ENCODE measurements around the gene RIOK1. TPM values are rescaled to one million over a fixed set of nuclear protein-coding genes. Genes with fewer than 3 reads are reported as not detected.
A peak's percentile ranks its signal among the peaks of the same experiment; 100 is the strongest.

RIOK1 gene
- total and polyA plus RNA-seq, 2 of the 13 experiments (the other 11 are each of a cell fraction or from before 2014, with no cell fraction given): 9.4 to 37.8 TPM

DNA sequence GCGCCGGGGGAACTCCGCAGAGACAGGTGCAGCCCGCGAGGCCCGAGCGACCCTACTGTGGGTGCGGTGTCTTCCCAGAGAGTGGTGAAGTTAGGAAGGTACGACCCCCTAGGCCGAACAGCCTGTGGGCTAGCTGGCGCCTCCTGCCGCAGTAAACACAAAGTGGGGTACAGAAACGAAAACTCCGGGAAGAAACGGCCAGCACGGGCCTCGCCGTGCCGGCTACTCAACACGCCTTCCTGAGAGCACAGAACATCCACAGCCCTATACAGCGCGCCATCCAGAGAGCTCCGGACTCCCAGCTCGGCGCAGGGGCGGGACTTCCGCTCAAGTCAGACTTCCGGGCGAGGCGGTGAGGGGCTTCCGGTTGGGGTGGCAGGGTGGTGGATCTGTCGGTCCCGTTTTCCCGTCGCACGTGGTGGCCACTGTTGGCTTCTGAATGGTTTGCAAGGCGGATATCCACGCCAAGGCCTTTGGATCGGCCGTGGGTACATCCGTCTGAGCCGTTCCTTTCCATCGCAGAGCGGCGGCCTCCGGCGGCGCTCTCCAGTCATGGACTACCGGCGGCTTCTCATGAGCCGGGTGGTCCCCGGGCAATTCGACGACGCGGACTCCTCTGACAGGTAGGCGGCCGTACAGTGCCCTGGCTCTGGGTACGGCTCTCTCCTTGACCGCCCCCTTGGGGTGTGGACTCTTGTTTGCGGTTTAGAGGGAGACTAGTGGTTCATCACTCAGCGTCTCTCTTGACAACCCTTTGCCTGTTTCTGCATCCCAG lies at the start of gene RIOK1, which contains the start of gene CAGE1 (continued):
- TF ChIP-seq, protein P1, sequence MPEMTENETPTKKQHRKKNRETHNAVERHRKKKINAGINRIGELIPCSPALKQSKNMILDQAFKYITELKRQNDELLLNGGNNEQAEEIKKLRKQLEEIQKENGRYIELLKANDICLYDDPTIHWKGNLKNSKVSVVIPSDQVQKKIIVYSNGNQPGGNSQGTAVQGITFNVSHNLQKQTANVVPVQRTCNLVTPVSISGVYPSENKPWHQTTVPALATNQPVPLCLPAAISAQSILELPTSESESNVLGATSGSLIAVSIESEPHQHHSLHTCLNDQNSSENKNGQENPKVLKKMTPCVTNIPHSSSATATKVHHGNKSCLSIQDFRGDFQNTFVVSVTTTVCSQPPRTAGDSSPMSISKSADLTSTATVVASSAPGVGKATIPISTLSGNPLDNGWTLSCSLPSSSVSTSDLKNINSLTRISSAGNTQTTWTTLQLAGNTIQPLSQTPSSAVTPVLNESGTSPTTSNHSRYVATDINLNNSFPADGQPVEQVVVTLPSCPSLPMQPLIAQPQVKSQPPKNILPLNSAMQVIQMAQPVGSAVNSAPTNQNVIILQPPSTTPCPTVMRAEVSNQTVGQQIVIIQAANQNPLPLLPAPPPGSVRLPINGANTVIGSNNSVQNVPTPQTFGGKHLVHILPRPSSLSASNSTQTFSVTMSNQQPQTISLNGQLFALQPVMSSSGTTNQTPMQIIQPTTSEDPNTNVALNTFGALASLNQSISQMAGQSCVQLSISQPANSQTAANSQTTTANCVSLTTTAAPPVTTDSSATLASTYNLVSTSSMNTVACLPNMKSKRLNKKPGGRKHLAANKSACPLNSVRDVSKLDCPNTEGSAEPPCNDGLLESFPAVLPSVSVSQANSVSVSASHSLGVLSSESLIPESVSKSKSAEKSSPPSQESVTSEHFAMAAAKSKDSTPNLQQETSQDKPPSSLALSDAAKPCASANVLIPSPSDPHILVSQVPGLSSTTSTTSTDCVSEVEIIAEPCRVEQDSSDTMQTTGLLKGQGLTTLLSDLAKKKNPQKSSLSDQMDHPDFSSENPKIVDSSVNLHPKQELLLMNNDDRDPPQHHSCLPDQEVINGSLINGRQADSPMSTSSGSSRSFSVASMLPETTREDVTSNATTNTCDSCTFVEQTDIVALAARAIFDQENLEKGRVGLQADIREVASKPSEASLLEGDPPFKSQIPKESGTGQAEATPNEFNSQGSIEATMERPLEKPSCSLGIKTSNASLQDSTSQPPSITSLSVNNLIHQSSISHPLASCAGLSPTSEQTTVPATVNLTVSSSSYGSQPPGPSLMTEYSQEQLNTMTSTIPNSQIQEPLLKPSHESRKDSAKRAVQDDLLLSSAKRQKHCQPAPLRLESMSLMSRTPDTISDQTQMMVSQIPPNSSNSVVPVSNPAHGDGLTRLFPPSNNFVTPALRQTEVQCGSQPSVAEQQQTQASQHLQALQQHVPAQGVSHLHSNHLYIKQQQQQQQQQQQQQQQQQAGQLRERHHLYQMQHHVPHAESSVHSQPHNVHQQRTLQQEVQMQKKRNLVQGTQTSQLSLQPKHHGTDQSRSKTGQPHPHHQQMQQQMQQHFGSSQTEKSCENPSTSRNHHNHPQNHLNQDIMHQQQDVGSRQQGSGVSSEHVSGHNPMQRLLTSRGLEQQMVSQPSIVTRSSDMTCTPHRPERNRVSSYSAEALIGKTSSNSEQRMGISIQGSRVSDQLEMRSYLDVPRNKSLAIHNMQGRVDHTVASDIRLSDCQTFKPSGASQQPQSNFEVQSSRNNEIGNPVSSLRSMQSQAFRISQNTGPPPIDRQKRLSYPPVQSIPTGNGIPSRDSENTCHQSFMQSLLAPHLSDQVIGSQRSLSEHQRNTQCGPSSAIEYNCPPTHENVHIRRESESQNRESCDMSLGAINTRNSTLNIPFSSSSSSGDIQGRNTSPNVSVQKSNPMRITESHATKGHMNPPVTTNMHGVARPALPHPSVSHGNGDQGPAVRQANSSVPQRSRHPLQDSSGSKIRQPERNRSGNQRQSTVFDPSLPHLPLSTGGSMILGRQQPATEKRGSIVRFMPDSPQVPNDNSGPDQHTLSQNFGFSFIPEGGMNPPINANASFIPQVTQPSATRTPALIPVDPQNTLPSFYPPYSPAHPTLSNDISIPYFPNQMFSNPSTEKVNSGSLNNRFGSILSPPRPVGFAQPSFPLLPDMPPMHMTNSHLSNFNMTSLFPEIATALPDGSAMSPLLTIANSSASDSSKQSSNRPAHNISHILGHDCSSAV (CRISPR knock-in tag; IDR thresholded peaks at IDR 0.05; ENCODE audit: borderline replicate concordance): peak; percentile 100
- TF ChIP-seq ERF (CRISPR knock-in tag; IDR thresholded peaks at IDR 0.05) (peak; percentile 98), ZNF839 (CRISPR knock-in tag; IDR thresholded peaks at IDR 0.05; ENCODE audit: borderline replicate concordance) (peak; percentile 92; the same call in 1 of the 2 replicates), HDAC2 (CRISPR knock-in tag; IDR thresholded peaks at IDR 0.05) (peak; percentile 79), ZNF790 (CRISPR knock-in tag; IDR thresholded peaks at IDR 0.05; ENCODE audit: borderline replicate concordance) (0 out of 2 replicates have a peak, but pooled peaks have one; percentile 30), EHMT2 (IDR thresholded peaks at IDR 0.05; ENCODE audit: borderline replicate concordance, low read depth, low read length) (no peak; the same call in 1 of the 2 replicates), ASH2L (IDR thresholded peaks at IDR 0.05; ENCODE audit: insufficient read length, low read depth, low read length) (peak; percentile 97), ZEB1 (IDR thresholded peaks at IDR 0.05; ENCODE audit: insufficient replicate concordance, low read depth) (peak; percentile 81), ARNTL (CRISPR knock-in tag; IDR thresholded peaks at IDR 0.05) (peak; percentile 79), GZF1 (CRISPR knock-in tag; IDR thresholded peaks at IDR 0.05) (peak; percentile 71; the same call in 1 of the 2 replicates), ZNF773 (CRISPR knock-in tag; IDR thresholded peaks at IDR 0.05; ENCODE audit: borderline replicate concordance) (peak; percentile 83; the same call in 1 of the 2 replicates), ZNF138 (CRISPR knock-in tag; IDR thresholded peaks at IDR 0.05; ENCODE audit: low read depth) (peak; percentile 79; the same call in 1 of the 2 replicates), PTBP1 (IDR thresholded peaks at IDR 0.05; ENCODE audit: low read depth, low read length, poor library complexity, severe bottlenecking) (peak; percentile 88), RXRA (CRISPR knock-in tag; IDR thresholded peaks at IDR 0.05) (peak; percentile 91), CHD2 (IDR thresholded peaks at IDR 0.05; ENCODE audit: low read depth, low read length) (peak; percentile 34; the same call in 1 of the 2 replicates), CEBPG (CRISPR knock-in tag; IDR thresholded peaks at IDR 0.05) (no peak), MZF1 (CRISPR knock-in tag; IDR thresholded peaks at IDR 0.05; ENCODE audit: borderline replicate concordance) (peak; percentile 13; the same call in 1 of the 2 replicates)
- TF ChIP-seq, protein P2, sequence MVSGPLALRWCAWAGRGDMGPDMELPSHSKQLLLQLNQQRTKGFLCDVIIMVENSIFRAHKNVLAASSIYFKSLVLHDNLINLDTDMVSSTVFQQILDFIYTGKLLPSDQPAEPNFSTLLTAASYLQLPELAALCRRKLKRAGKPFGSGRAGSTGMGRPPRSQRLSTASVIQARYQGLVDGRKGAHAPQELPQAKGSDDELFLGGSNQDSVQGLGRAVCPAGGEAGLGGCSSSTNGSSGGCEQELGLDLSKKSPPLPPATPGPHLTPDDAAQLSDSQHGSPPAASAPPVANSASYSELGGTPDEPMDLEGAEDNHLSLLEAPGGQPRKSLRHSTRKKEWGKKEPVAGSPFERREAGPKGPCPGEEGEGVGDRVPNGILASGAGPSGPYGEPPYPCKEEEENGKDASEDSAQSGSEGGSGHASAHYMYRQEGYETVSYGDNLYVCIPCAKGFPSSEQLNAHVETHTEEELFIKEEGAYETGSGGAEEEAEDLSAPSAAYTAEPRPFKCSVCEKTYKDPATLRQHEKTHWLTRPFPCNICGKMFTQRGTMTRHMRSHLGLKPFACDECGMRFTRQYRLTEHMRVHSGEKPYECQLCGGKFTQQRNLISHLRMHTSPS (CRISPR knock-in tag; IDR thresholded peaks at IDR 0.05; ENCODE audit: low read depth): peak; percentile 79

Measured in HepG2 (cell line).